Type B pancreatic cell (in vitro differentiated cells): ENCODE measurements around the gene LARP4B. TPM values are rescaled to one million over a fixed set of nuclear protein-coding genes. Genes with fewer than 3 reads are reported as not detected.
A peak's percentile ranks its signal among the peaks of the same experiment; 100 is the strongest.

Experiments used
- DNase-seq: peaks from one replicate; pipeline ENCODE4 v3.0.0; 2021; ENCODE audit warnings: mixed read lengths; ENCODE audit not compliant: unreplicated experiment; ENCODE audit errors: extremely low spot score
- H3K27ac Mint-ChIP-seq: 2 replicates; pipeline ENCODE4 v1.8.0; 2021; ENCODE audit warnings: mild to moderate bottlenecking, mixed read lengths
- H3K27me3 Mint-ChIP-seq: 2 replicates; pipeline ENCODE4 v1.8.0; 2021; ENCODE audit warnings: mixed read lengths
- H3K36me3 Mint-ChIP-seq: 2 replicates; pipeline ENCODE4 v1.8.0; 2021; ENCODE audit warnings: mixed read lengths
- H3K4me1 Mint-ChIP-seq: one replicate; pipeline ENCODE4 v1.8.0; 2021; ENCODE audit warnings: mixed read lengths; ENCODE audit not compliant: unreplicated experiment
- H3K4me3 Mint-ChIP-seq: 2 replicates; pipeline ENCODE4 v1.8.0; 2021; ENCODE audit warnings: mild to moderate bottlenecking, mixed read lengths
- H3K9me3 Mint-ChIP-seq: 2 replicates; pipeline ENCODE4 v1.8.0; 2021; ENCODE audit warnings: mixed read lengths
- total RNA-seq: library from RNA; stranded (reverse); gene quantifications from 2 replicates; pipeline ENCODE4 v1.2.1, GENCODE V29; 2021; ENCODE audit warnings: low replicate concordance
- TF ChIP-seq, protein P1 (sequence below): fragments of 200-600 bp; sonication (generic); conservative IDR thresholded peaks from 2 replicates; pipeline ENCODE4 v1.5.0; 2021; ENCODE audit warnings: antibody characterized with exemption, mild to moderate bottlenecking

LARP4B gene
- total RNA-seq, 1 donor from 2014 or later: 82.1 TPM

DNA sequence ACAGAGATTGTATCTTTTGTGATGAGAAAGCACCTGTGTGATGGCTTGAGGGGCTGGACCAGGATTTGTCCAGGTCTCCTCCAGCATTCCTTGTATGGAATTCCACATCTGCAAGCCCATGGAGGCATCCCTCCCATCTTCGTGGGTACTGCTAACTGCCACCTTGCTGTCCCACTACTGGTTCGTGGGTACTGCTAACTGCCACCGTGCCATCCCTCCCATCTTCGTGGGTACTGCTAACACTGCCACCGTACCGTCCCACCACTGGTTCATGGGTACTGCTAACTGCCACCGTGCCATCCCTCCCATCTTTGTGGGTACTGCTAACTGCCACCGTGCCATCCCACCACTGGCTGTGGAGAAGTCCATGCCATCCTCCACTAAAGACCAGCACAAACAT is 111.7 kb downstream of the LARP4B start:
- TF ChIP-seq, protein P1, sequence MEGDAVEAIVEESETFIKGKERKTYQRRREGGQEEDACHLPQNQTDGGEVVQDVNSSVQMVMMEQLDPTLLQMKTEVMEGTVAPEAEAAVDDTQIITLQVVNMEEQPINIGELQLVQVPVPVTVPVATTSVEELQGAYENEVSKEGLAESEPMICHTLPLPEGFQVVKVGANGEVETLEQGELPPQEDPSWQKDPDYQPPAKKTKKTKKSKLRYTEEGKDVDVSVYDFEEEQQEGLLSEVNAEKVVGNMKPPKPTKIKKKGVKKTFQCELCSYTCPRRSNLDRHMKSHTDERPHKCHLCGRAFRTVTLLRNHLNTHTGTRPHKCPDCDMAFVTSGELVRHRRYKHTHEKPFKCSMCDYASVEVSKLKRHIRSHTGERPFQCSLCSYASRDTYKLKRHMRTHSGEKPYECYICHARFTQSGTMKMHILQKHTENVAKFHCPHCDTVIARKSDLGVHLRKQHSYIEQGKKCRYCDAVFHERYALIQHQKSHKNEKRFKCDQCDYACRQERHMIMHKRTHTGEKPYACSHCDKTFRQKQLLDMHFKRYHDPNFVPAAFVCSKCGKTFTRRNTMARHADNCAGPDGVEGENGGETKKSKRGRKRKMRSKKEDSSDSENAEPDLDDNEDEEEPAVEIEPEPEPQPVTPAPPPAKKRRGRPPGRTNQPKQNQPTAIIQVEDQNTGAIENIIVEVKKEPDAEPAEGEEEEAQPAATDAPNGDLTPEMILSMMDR: no peak
- H3K9me3 Mint-ChIP-seq: no peaks in the 10 kb centered on the region
- no peak overlapping the region for H3K27ac Mint-ChIP-seq
- H3K4me3 Mint-ChIP-seq: no peak overlapping the region
- peaks cover 25% of the 10 kb centered on the region for H3K36me3 Mint-ChIP-seq
- H3K27me3 Mint-ChIP-seq: no peaks in the 10 kb centered on the region
- DNase-seq: no peak
- H3K4me1 Mint-ChIP-seq: no peaks in the 10 kb centered on the region

GRCh38 chr10:819326-819725 is 112.2 kb downstream of the LARP4B start:
- TF ChIP-seq, protein P1: no peak
- Mint-ChIP-seq H3K4me1 (no peaks in the 10 kb centered on the region), H3K27ac (peak overlapping the region; percentile 20), H3K9me3 (no peaks in the 10 kb centered on the region), H3K36me3 (peaks cover 27% of the 10 kb centered on the region), H3K4me3 (no peak overlapping the region), H3K27me3 (no peaks in the 10 kb centered on the region)
- DNase-seq: no peak

DNA sequence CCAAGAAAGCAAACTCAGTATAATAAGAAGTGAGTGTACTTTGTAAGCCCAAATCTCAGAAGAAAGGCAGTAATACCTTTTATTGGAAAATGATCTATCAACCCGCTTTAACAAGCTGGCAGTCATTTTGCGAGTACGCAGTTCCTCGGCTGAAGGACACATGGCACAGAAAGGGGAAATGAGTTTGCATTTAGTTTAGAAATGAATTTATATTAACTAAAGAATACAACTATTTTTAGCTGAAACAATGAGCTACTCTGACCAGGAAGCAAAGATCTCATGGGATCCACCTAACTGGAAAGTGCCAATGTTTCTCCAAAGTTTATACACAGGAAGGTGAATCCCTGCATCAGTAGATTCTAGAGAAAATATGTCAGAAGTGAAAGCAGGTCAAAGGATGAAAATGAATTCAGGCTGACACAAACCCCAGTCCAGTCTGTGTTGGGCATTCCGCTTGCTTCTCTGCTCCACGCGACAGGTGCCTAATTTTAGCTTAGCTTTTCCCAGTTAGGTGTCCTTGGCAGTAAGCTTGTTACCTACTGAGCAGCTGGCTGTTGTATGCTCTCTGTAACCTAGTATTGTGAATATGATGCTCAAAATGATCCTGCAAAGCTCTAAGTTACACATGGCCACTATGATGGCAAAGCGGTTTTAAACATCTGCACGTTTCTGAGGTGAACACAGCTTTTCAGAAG is 112.8 kb downstream of the LARP4B start:
- Mint-ChIP-seq H3K4me1 (no peaks in the 10 kb centered on the region), H3K9me3 (no peaks in the 10 kb centered on the region), H3K27me3 (no peaks in the 10 kb centered on the region), H3K36me3 (peaks cover 24% of the 10 kb centered on the region), H3K4me3 (no peak overlapping the region), H3K27ac (no peak overlapping the region)
- TF ChIP-seq, protein P1: no peak
- no peak for DNase-seq

DNA sequence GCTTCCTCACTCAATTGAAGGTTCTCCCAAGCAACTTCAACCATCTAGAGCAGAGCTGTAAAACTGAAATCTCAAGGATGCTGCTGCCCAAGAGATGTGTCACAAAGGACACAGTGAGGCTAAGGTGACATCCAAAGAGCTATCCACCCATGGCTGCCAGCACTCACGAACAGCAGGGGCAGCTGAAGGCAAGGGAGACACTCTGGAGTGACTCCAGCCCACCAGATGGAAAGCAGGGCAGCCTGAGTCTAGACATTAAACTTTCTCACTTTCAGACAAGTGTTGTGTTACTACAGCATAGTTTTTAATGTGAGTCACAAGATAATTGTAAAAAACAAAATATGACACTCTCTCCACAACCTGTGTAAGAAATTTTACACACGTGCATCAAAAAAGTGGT is 113.5 kb downstream of the LARP4B start:
- no peak overlapping the region for H3K27ac Mint-ChIP-seq

GRCh38 chr10:817371-817770 is 114.1 kb downstream of the LARP4B start:
- H3K27ac Mint-ChIP-seq: no peak overlapping the region
- H3K27me3 Mint-ChIP-seq: no peaks in the 10 kb centered on the region
- no peaks in the 10 kb centered on the region for H3K4me1 Mint-ChIP-seq
- TF ChIP-seq, protein P1: no peak
- H3K36me3 Mint-ChIP-seq: peaks cover 27% of the 10 kb centered on the region
- no peak overlapping the region for H3K4me3 Mint-ChIP-seq
- no peaks in the 10 kb centered on the region for H3K9me3 Mint-ChIP-seq
- DNase-seq: no peak

More for the DNA sequence above, 113.5 kb downstream of the LARP4B start:
- no peak for DNase-seq
- peaks cover 27% of the 10 kb centered on the region for H3K36me3 Mint-ChIP-seq
- no peaks in the 10 kb centered on the region for H3K4me1 Mint-ChIP-seq
- TF ChIP-seq, protein P1: no peak
- H3K27me3 Mint-ChIP-seq: no peaks in the 10 kb centered on the region
- no peaks in the 10 kb centered on the region for H3K9me3 Mint-ChIP-seq
- H3K4me3 Mint-ChIP-seq: no peak overlapping the region

GRCh38 chr10:816958-817357 is 114.5 kb downstream of the LARP4B start:
- peaks cover 30% of the 10 kb centered on the region for H3K36me3 Mint-ChIP-seq

More at GRCh38 chr10:816958-817357, 114.5 kb downstream of the LARP4B start:
- no peaks in the 10 kb centered on the region for H3K27me3 Mint-ChIP-seq
- no peaks in the 10 kb centered on the region for H3K9me3 Mint-ChIP-seq
- DNase-seq: no peak
- no peak overlapping the region for H3K4me3 Mint-ChIP-seq
- no peak overlapping the region for H3K27ac Mint-ChIP-seq
- TF ChIP-seq, protein P1: no peak
- no peaks in the 10 kb centered on the region for H3K4me1 Mint-ChIP-seq
